ENCODE data around the gene CFAP73. TPM values are rescaled to one million over a fixed set of nuclear protein-coding genes. Genes with fewer than 3 reads are reported as not detected.

CFAP73 gene
- total RNA-seq, 3 donors from 2014 or later: 0.29 TPM; not detected in 2

- no peak overlapping the region for H3K27ac ChIP-seq
- no peak overlapping the region for H3K4me3 ChIP-seq
- H3K36me3 ChIP-seq: no peaks in the 10 kb centered on the region
- H3K9me3 ChIP-seq: no peaks in the 10 kb centered on the region
- DNase-seq (ENCODE audit: low spot score in 2 of 2): no peak
- no peaks in the 10 kb centered on the region for H3K27me3 ChIP-seq
- no peak for TF ChIP-seq POLR2AphosphoS5 (IDR thresholded peaks at IDR 0.05)
- TF ChIP-seq CTCF (IDR thresholded peaks at IDR 0.05): no peak
- no peak for TF ChIP-seq POLR2A (IDR thresholded peaks at IDR 0.05)
- no peaks in the 10 kb centered on the region for H3K4me1 ChIP-seq
- intact Hi-C loops (cut with DNase I; ENCODE audit: low total_unique reads): no loop called here
Measured at GRCh38 chr12:113109872-113110599, 39.5 kb upstream of the CFAP73 start.

- H3K4me3 ChIP-seq: no peak overlapping the region
- intact Hi-C loops (cut with DNase I; ENCODE audit: low total_unique reads): no loop called here
- H3K9me3 ChIP-seq: no peaks in the 10 kb centered on the region
- no peaks in the 10 kb centered on the region for H3K36me3 ChIP-seq
- no peak overlapping the region for H3K27ac ChIP-seq
- TF ChIP-seq POLR2A (IDR thresholded peaks at IDR 0.05) (no peak), CTCF (IDR thresholded peaks at IDR 0.05) (no peak), POLR2AphosphoS5 (IDR thresholded peaks at IDR 0.05) (no peak)
- no peaks in the 10 kb centered on the region for H3K27me3 ChIP-seq
- H3K4me1 ChIP-seq: no peaks in the 10 kb centered on the region
- DNase-seq (ENCODE audit: low spot score in 2 of 2): no peak
Measured at GRCh38 chr12:113111247-113111646, 38.3 kb upstream of the CFAP73 start.

- TF ChIP-seq POLR2A (IDR thresholded peaks at IDR 0.05): no peak
- no peak for TF ChIP-seq CTCF (IDR thresholded peaks at IDR 0.05)
- TF ChIP-seq POLR2AphosphoS5 (IDR thresholded peaks at IDR 0.05): no peak
- intact Hi-C loops (cut with DNase I; ENCODE audit: low total_unique reads): no loop called here
Measured at GRCh38 chr12:113112043-113112899, 37.3 kb upstream of the CFAP73 start.

GRCh38 chr12:113113397-113113796 lies 36.1 kb upstream of the CFAP73 start:
- TF ChIP-seq POLR2A (IDR thresholded peaks at IDR 0.05) (no peak), POLR2AphosphoS5 (IDR thresholded peaks at IDR 0.05) (no peak), CTCF (IDR thresholded peaks at IDR 0.05) (no peak)
- Histone ChIP-seq H3K4me3 (no peak overlapping the region), H3K36me3 (no peaks in the 10 kb centered on the region), H3K4me1 (no peaks in the 10 kb centered on the region), H3K27ac (no peak overlapping the region), H3K9me3 (no peaks in the 10 kb centered on the region), H3K27me3 (no peaks in the 10 kb centered on the region)
- no peak for DNase-seq (ENCODE audit: low spot score in 2 of 2)
- intact Hi-C loops (cut with DNase I; ENCODE audit: low total_unique reads): no loop called here

More at GRCh38 chr12:113112043-113112899, 37.3 kb upstream of the CFAP73 start:
- H3K36me3 ChIP-seq: no peaks in the 10 kb centered on the region
- no peaks in the 10 kb centered on the region for H3K4me1 ChIP-seq
- no peak overlapping the region for H3K27ac ChIP-seq
- no peaks in the 10 kb centered on the region for H3K27me3 ChIP-seq
- DNase-seq (ENCODE audit: low spot score in 2 of 2): no peak
- H3K9me3 ChIP-seq: no peaks in the 10 kb centered on the region
- H3K4me3 ChIP-seq: no peak overlapping the region

Measured in breast epithelium (tissue), 4 donors.